ENCODE measurements around the gene LRP3. TPM values are rescaled to one million over a fixed set of nuclear protein-coding genes. Genes with fewer than 3 reads are reported as not detected.
A peak's percentile ranks its signal among the peaks of the same experiment; 100 is the strongest.

Gene LRP3
- total RNA-seq, 4 donors from 2014 or later = 18.3 to 29.3 (median 25.1) TPM

- Histone ChIP-seq H3K4me3 (peak overlapping the region in 1 of 4 donors; percentile 34), H3K27me3 (peaks cover 41 to 59% (median 47%) of the 10 kb centered on the region in 3 donors), H3K27ac (no peak overlapping the region), H3K9me3 (peaks cover 0 to 20% (median 0%) of the 10 kb centered on the region in 3 donors), H3K4me1 (no peaks in the 10 kb centered on the region), H3K36me3 (no peaks in the 10 kb centered on the region)
- intact Hi-C loops (cut with DNase I; ENCODE audit: low total_unique reads) (no loop called here), in situ Hi-C loops (cut with MboI; ENCODE audit: low sequenced_read_pairs in 4 of 4) (loop anchor here in 3 of 4 donors (25.0 kb wide), 1 partner anchor 534 kb away; no protein-coding TSS in a partner anchor)
- no peak for DNase-seq
- no peak for ATAC-seq
- TF ChIP-seq POLR2A (IDR thresholded peaks at IDR 0.05) (no peak), CTCF (IDR thresholded peaks at IDR 0.05 in 4 of 5, conservative IDR thresholded peaks at IDR 0.05 in 1 of 5) (no peak)
Observed at GRCh38 chr19:33227870-33228599, 33.9 kb downstream of the LRP3 start.

GRCh38 chr19:33229962-33230361, 35.8 kb downstream of the LRP3 start:
- Histone ChIP-seq H3K27ac (no peak overlapping the region), H3K4me1 (no peaks in the 10 kb centered on the region), H3K9me3 (peaks cover 0 to 20% (median 0%) of the 10 kb centered on the region in 3 donors), H3K27me3 (peaks cover 29 to 47% (median 34%) of the 10 kb centered on the region in 3 donors), H3K4me3 (no peak overlapping the region), H3K36me3 (no peaks in the 10 kb centered on the region)
- no peak for TF ChIP-seq POLR2A (IDR thresholded peaks at IDR 0.05)
- TF ChIP-seq CTCF (IDR thresholded peaks at IDR 0.05 in 4 of 5, conservative IDR thresholded peaks at IDR 0.05 in 1 of 5) = no peak
- in situ Hi-C loops (cut with MboI; ENCODE audit: low sequenced_read_pairs in 4 of 4) = loop anchor here (5.0 to 25.0 kb wide), 3 partner anchors 85 to 532 kb away; no protein-coding TSS in a partner anchor
- no peak for ATAC-seq
- intact Hi-C loops (cut with DNase I; ENCODE audit: low total_unique reads) = no loop called here
- DNase-seq = no peak

- peaks cover 0 to 20% (median 0%) of the 10 kb centered on the region in 3 donors for H3K9me3 ChIP-seq
- intact Hi-C loops (cut with DNase I; ENCODE audit: low total_unique reads) = no loop called here
Observed at GRCh38 chr19:33231511-33231910, 37.4 kb downstream of the LRP3 start.

GRCh38 chr19:33232656-33233055, 38.5 kb downstream of the LRP3 start:
- Histone ChIP-seq H3K27me3 (peaks cover 2 to 20% (median 10%) of the 10 kb centered on the region in 3 donors), H3K27ac (no peak overlapping the region), H3K4me1 (no peaks in the 10 kb centered on the region), H3K4me3 (no peak overlapping the region), H3K9me3 (peaks cover 0 to 13% (median 0%) of the 10 kb centered on the region in 3 donors), H3K36me3 (no peaks in the 10 kb centered on the region)
- TF ChIP-seq POLR2A (IDR thresholded peaks at IDR 0.05) (no peak), CTCF (IDR thresholded peaks at IDR 0.05 in 4 of 5, conservative IDR thresholded peaks at IDR 0.05 in 1 of 5) (no peak)
- DNase-seq (no peak), ATAC-seq (no peak)
- in situ Hi-C loops (cut with MboI; ENCODE audit: low sequenced_read_pairs in 4 of 4) = loop anchor here (5.0 to 25.0 kb wide), 3 partner anchors 88 to 530 kb away; no protein-coding TSS in a partner anchor
- intact Hi-C loops (cut with DNase I; ENCODE audit: low total_unique reads) = no loop called here

More at GRCh38 chr19:33231511-33231910, 37.4 kb downstream of the LRP3 start:
- Histone ChIP-seq H3K4me3 (no peak overlapping the region), H3K27me3 (peaks cover 14 to 31% (median 19%) of the 10 kb centered on the region in 3 donors), H3K27ac (no peak overlapping the region), H3K36me3 (no peaks in the 10 kb centered on the region), H3K4me1 (no peaks in the 10 kb centered on the region)
- in situ Hi-C loops (cut with MboI; ENCODE audit: low sequenced_read_pairs in 4 of 4) = loop anchor here (5.0 to 25.0 kb wide), 3 partner anchors 87 to 531 kb away; no protein-coding TSS in a partner anchor
- no peak for TF ChIP-seq POLR2A (IDR thresholded peaks at IDR 0.05)
- TF ChIP-seq CTCF (IDR thresholded peaks at IDR 0.05 in 4 of 5, conservative IDR thresholded peaks at IDR 0.05 in 1 of 5) = no peak
- ATAC-seq = peak in 1 of 2 donors; percentile 36
- no peak for DNase-seq
